GM12801 (cell line): ENCODE data around the gene MRPL53.

ENCODE experiments used
- CTCF ChIP-seq: IDR thresholded peaks from one replicate; pipeline ENCODE4 v1.5.1; 2011; ENCODE audit warnings: control low read depth; ENCODE audit not compliant: insufficient read length; ENCODE audit errors: extremely low read depth

The MRPL53 gene

DNA sequence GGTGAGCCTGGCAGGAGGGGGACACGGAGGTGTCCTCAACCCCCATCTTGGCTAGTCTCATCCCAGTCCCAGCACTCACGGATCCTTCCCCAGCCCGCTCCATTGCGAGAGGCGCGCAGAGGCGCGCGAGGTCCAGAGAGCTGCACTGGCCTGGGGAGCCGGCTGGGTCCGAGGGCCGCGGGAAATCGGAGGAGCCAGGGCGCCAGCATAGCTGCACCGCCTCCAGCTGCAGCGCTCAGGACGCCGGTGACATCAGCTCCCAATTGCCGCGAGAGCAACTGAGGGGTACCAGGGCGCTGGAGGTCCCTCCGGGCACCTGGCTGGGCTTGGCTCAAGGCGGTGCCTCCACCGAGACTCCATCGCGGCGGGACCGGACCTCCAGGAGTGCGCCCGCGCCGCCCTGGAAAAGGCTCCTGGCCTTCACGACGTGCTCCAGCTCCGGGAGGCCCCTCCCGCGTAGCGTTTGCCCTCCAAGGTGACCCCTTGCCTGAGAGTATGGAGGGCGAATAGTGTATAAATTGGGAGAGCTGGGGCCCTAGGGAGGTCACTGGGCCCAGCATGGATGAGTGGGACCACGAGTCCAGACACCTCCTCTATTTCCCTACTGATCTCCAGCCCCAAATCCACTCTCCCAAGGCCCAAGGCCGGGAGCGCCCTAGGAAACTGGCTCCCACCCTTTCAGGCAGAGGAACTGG, 36.2 kb downstream of the MRPL53 start:
- TF ChIP-seq CTCF, result no peak

- no peak for TF ChIP-seq CTCF
These were observed 42.0 kb downstream of the MRPL53 start for GRCh38 chr2:74430502-74430901.

GRCh38 chr2:74429487-74430451, 42.7 kb downstream of the MRPL53 start:
- TF ChIP-seq CTCF, result no peak

DNA sequence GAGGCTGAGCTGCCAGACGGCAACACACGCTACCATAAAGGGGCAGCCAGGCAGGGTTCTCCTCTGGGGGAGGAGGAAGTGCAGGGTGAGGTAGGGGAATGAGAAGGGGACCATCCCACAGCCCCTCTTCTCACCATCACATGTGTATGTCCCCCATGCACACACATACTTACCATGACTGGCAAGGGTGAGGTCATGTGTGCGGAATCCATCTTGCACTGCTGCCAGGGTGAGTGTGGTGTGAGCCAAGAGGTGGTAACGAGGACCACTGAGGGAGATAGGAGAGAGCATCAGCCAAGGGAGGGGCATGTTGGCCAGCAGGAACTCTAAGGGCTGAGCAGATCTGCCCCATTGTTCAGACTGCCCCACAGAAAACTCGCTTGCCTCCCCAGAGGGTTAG, 43.8 kb downstream of the MRPL53 start:
- no peak for TF ChIP-seq CTCF

DNA sequence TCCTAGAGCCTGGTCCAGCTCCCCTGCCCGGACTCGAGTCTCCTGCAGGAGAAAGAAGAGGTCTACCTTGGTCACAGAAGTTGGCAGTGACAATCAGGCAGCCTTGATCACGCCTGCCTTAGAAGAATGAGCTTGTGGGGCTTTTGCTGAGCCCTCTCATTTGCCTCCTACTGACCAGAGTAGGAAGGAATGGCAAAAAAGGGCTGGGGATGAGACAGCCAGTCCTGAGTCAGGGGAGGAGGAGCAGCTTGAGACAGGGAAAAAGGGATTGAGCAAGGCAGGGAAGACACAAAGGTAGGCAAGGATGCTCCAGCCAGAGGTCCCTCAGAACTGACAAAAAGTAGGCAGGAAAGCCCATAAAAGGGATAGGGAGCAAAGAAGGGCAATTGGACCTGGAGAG, 44.9 kb downstream of the MRPL53 start:
- TF ChIP-seq CTCF, result no peak

- TF ChIP-seq CTCF, result no peak
These were observed 46.2 kb downstream of the MRPL53 start for GRCh38 chr2:74426181-74426758.

DNA sequence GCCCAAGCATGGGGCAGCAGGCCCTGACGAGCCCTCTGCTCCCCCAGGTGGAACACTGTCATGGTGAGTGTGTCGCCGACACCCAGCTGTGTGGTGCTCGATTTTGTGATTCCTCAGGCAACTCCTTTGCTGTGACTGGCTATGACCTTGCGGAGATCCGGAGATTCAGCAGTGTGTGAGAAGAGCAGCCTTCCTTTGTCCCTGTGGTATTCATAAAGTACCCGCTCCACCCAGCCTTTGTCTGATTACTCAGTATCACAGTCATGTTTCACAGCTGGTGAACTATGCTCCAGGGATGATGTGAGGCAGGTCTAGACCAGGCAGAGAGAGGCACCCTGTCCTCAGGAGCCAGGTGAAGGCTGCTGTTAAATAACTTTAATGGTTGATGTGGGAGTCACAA, 47.0 kb downstream of the MRPL53 start:
- TF ChIP-seq CTCF, result no peak
